Inflammatory macrophage (primary cell): ENCODE data around the gene RYR1.
"Not testable (repeated sequence)": the region's sequence is repeated elsewhere in the genome, so short reads cannot be mapped to it uniquely, and the experiment has no call there.

Experiments used
- DNase-seq, 2 donors: peaks; one replicate each; pipeline ENCODE4 v3.0.0-alpha.2; 2020 to 2022

The RYR1 gene

DNA sequence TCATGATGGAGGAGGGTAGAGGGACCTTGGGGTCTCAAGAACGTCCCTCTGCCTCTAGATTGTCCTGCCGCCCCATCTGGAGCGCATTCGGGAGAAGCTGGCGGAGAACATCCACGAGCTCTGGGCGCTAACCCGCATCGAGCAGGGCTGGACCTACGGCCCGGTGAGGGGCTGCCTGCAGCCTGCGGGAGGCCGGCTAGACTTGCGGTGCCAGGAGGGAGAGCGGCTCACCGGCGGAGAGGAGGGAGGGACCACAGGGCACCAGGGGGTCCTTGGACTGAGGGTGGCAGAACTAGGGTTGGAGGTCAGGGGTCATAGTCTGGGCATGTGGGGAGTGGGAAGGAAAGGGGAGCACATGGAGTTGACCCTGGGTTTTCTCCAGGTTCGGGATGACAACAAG is 29.9 kb downstream of the RYR1 start:
- no peak for DNase-seq

DNA sequence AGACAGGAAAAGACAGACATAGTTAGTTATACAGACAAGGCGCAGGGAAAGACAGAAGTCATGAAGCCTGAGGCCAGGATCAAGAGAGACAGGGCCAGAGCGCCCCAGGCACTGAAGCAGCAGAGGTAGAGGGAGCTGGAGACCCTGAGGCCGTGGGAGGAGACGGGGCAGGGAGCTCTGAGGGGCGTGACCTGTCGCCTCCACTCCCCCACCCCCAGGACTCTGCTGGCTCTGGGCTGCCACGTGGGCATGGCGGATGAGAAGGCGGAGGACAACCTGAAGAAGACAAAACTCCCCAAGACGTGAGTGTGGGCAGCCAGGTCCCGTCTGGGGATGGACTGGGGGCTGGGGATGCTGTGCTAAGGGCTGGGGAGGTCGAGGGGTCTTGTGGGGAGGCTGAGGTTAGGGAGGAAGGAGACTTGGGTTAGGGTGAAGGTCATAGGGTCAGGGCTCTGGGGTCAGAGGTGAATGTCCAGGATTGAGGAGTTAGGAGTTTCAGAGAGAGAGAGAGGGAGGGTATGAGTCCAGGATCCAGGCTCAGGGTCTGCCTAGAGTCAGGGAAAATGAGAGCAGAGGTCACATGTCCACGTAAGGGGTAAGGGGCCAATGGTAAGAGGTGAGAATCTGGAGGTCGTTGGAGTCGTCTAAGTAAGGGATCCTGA is 31.1 kb downstream of the RYR1 start:
- DNase-seq, result no peak

DNA sequence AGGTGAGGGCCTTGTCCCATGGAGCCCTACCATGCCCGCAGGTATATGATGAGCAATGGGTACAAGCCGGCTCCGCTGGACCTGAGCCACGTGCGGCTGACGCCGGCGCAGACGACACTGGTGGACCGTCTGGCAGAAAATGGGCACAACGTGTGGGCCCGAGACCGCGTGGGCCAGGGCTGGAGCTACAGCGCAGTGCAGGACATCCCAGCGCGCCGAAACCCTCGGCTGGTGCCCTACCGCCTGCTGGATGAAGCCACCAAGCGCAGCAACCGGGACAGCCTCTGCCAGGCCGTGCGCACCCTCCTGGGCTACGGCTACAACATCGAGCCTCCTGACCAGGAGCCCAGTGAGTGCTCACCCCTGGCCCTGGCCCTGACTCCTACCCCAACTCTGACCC is 32.6 kb downstream of the RYR1 start:
- no peak for DNase-seq

DNA sequence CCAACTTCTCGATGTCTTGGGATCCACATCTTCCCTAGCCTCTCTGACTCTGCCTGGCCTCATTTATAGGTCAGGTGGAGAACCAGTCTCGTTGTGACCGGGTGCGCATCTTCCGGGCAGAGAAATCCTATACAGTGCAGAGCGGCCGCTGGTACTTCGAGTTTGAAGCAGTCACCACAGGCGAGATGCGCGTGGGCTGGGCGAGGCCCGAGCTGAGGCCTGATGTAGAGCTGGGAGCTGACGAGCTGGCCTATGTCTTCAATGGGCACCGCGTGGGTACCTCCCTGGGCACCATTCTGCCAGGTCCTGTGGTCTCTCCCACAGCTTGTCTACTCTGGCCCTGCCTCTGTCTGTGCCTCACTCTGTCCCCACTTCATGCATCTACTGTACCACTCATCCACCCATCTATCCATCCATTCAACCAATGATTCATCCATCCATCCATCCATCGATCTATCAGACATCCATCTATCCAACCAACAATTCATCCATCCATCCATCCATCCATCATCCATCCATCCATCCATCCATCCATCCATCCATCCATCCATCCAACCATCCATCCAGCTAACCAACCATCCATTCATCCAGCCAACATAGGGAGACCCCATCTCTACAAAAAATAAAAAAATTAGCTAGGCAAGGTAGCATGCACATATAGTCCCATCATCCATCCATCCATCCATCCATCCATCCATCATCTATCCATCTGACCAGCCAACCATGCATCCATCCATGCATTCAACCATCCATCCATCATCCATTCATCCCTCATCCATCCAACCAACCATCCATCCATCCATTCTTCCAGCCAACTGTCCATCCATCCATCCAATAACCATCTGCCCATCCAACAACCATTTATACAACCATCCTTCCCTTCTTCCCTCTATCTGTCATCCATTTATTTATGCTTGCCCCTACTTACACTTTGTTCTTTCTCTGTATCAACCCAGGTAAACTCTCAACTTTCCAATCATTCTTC is 34.3 kb downstream of the RYR1 start:
- DNase-seq, result no peak

DNA sequence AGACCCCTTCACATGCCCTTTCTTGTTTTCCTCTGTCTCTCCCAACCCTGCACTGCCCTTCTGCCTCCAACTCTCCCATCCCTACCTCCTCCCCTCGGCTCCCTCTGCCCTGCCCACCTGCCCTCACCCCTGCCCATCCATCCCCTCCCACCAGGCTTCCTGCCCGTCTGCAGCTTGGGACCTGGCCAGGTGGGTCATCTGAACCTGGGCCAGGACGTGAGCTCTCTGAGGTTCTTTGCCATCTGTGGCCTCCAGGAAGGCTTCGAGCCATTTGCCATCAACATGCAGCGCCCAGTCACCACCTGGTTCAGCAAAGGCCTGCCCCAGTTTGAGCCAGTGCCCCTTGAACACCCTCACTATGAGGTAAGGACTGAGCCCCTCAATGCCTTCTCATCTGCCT is 35.7 kb downstream of the RYR1 start:
- no peak for DNase-seq

DNA sequence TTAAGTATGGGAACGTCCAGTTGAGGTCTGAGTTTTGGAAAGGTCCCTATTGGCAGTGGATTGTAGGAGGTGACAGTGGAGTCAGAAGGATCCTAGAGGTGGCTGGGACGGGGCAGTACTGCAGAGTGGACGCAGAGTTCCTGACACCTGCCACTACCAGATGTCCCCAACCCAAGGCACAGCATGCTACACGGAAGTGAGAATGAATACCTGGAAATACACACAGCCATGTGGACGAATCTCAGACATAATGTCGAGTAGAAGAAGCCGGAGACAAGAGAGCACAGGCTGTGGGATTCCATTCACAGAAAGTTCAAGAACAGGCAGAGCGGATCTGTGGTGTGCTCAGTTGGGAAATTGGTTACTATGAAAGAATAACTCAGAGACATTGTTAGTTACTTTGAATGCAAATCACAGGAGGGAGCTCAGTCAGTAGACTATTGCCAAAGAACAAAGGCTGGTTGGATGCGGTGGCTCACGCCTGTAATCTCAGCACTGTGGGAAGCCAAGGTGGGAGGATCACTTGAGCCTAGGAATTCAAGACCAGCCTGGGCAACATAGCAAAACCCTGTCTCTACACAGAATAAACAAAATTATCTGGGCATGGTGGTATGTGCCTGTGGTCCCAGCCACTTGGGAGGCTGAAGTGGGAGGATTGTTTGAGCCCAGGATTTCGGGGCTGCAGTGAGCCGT is 37.4 kb downstream of the RYR1 start:
- no peak for DNase-seq

DNA sequence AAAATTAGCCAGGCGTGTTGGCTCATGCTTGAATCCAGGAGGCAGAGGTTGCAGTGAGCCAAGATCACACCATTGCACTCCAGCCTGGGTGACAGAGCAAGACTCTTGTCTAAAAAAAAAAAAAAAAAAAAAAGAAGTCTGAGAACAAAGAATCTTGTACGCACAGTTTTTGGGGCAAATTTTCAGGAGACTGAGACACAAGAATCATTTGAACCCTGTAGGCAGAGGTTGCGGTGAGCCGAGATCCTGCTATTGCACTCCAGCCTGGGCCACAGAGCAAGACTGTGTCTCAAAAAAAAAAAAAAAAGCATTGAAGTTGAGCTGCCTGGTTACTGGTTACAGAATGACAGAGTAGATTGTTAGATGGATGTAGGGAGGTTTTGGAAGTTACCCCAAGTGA is 39.2 kb downstream of the RYR1 start:
- DNase-seq, result not testable (repeated sequence)

DNA sequence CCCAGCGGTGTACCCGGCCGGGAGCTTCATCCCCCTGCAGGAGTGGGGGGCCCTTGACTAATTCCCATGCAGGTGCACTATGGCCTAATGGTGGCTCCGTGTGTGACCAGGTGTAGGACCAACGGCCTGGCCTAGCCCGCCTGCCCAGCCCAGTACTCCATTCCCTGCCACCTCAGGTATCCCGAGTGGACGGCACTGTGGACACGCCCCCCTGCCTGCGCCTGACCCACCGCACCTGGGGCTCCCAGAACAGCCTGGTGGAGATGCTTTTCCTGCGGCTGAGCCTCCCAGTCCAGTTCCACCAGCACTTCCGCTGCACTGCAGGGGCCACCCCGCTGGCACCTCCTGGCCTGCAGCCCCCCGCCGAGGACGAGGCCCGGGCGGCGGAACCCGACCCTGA is 39.7 kb downstream of the RYR1 start:
- DNase-seq, result no peak

DNA sequence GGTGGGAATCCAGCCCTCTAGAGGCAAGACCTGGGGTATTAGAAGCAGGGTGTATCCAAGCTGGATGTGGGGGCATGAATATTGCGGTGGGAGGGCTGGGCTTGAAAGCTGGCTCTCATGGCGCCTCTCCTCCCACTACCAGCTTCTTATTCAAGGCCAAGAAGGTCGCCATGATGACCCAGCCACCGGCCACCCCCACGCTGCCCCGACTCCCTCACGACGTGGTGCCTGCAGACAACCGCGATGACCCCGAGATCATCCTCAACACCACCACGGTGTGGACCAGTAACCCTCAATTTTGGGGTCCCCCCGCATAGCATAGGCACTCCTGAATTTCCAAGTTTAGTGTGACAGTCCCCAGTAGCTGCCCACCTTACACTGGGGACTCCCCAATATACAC is 41.7 kb downstream of the RYR1 start:
- no peak for DNase-seq

DNA sequence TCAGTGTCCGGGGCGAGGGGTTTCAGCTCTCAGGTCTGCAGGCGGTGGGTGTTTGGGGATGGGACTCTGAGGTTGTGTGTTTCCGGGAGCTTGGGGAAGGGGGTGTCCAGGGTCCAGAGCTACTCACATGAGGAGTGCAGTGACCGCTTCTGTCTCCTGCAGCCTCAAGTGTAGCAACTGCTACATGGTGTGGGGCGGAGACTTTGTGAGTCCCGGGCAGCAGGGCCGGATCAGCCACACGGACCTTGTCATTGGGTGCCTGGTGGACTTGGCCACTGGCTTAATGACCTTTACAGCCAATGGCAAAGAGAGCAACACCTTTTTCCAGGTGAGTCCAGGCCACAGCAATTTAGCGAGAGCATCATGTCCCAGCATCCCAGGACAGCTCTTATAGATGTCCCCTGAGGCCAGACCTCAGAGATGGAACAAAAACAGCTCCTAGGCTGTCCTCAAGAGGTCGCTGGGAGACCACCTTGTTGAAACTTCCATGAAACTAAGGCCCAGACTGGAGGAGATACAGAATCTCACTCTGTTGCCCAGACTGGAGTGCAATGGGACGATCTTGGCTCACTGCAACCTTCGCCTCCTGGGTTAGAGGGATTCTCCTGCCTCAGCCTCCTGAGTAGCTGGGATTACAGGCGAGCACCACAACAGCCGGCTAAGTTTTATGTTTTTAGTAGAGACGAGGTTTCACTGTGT is 44.9 kb downstream of the RYR1 start:
- no peak for DNase-seq

DNA sequence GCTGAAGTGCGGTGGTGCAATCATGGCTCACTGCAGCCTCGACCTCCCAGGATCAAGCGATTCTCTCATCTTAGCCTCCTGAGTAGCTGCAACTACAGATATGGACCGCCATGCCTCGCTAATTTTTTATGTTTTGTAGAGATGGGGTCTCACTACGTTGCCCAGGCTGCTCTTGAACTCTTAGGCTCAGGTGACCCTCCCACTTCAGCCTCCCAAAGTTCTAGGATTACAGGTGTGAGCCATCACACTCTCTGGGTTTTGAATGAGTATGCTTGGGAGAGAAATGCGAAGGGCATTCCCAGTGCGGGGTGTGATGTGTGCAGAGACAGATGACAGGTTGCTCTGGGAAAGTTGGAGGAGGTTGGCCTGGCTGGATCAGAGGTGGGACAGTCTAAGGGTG is 49.0 kb downstream of the RYR1 start:
- DNase-seq, result no peak

DNA sequence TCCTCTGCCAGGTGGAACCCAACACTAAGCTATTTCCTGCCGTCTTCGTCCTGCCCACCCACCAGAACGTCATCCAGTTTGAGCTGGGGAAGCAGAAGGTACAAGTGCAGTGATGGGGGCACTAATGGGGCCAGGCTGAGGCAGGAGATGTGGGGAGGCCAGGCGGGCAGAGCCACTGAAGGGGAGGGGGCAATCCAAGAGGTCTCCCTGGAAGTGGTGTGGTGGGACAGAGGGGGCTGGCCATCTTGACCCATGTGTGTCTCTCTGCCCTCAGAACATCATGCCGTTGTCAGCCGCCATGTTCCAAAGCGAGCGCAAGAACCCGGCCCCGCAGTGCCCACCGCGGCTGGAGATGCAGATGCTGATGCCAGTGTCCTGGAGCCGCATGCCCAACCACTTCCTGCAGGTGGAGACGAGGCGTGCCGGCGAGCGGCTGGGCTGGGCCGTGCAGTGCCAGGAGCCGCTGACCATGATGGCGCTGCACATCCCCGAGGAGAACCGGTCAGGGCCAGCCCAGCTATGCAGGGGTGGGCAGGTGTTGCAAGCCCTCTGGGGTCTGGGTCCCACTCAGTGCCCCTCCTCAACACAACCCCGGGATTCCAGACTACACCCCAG is 49.6 kb downstream of the RYR1 start:
- no peak for DNase-seq

DNA sequence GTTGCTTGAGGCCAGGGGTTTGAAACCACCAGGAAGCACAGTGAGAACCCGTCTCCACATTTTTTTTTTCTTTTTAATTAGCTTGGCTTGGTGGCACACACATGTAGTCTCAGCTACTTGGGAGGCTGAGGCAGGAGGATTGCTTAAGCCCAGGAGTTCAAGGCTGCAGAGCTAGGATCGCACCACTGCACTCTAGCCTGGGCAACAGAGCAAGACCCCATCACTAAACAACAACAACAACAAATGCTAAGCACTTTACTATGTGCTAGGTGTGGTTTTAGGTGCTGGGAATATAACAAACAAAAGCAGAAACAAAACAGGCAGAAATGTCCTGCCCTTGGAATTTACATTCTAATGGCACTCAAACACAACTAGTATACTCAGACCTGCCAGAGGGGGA is 51.3 kb downstream of the RYR1 start:
- DNase-seq, result no peak

DNA sequence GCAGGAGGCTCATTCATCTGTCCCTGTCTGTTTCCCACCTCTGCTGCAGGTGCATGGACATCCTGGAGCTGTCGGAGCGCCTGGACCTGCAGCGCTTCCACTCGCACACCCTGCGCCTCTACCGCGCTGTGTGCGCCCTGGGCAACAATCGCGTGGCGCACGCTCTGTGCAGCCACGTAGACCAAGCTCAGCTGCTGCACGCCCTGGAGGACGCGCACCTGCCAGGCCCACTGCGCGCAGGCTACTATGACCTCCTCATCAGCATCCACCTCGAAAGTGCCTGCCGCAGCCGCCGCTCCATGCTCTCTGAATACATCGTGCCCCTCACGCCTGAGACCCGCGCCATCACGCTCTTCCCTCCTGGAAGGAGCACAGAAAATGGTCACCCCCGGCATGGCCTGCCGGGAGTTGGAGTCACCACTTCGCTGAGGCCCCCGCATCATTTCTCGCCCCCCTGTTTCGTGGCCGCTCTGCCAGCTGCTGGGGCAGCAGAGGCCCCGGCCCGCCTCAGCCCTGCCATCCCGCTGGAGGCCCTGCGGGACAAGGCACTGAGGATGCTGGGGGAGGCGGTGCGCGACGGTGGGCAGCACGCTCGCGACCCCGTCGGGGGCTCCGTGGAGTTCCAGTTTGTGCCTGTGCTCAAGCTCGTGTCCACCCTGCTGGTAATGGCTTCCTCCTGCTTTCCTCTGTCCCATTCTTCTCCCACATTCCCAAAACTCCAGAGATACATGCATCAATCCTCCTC is 52.2 kb downstream of the RYR1 start:
- DNase-seq, result no peak

DNA sequence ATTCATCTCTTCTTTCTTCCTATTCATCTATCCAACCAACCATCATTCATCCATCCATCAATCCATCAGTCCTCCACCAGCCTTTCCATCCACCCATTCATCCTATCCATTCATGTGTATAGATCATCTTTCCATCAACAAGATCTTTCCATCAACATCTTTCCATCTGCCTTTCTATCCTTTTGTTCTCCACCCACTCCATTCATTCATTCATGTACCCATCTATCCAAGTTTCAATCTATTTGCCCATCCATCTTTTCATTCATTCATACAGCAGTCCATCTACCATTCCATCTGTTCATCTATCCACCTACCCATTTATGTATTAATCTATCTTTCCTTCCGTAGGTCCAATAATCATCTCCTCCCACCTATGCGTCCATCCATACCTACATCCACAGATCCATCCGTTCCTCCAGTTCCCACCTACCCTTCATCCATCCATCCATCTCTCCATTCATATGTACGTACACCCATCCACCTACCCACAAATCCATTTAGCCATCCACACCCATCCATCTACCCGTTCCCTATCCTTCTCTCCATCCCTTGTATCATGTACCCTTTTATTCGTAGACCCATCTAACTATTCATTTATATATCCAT is 53.3 kb downstream of the RYR1 start:
- no peak for DNase-seq

DNA sequence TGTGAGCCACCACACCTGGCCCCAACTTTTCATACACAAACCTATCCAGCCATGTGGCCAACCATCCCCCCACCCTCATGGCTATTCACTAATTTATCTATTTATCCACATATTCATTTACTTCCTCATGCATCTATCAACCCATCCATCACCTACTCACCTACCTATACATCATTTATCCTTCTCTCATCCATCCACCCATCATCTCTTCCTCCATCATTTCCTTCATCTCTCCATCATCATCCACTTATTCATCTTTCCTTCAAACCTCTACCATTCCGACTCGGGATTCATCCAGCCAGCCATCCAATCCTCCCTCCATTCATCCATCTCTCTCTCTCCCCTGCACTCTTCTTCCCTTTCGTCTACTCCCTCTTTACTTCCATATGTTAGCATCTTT is 54.6 kb downstream of the RYR1 start:
- DNase-seq, result no peak

DNA sequence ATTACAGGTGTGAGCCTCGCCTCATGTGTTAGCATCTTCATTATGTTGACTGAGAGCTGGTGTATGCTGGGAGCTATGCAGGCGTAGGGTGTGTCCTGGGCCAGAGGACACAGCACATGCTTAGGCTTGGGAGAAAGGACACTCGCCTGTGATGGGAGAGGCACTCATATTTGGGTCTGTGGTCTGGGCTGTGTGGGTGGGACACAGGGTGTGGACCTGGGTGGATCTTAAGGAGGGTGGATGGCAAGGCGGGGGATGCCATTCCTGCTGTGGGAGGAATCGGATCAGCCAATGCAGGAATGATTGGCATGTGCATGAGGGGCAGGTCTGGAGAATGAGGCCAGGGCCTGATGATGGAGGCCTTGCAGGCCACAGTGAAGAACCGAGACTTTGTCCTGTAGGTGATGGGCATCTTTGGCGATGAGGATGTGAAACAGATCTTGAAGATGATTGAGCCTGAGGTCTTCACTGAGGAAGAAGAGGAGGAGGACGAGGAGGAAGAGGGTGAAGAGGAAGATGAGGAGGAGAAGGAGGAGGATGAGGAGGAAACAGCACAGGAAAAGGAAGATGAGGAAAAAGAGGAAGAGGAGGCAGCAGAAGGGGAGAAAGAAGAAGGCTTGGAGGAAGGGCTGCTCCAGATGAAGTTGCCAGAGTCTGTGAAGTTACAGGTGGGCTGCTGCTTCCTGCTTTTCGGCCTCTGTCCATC is 55.4 kb downstream of the RYR1 start:
- no peak for DNase-seq

DNA sequence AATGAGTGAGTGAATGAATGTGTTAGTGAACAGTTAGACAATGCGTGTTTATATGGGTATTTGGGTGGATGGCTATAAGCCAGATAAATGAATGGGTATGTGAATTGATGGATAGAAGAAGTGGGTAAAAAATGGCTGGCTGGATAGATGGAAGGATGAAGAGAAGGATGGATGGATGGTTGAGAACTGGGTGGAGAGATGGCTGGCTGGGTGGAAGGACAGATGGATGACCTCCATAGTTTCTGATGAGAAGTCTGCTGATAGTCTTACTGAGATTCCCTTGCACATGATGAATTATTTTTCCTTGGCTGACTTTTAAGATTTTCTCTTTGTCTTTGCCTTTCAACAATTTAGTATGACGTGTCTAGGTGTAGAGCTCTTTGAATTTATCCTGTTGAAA is 57.4 kb downstream of the RYR1 start:
- DNase-seq, result no peak

DNA sequence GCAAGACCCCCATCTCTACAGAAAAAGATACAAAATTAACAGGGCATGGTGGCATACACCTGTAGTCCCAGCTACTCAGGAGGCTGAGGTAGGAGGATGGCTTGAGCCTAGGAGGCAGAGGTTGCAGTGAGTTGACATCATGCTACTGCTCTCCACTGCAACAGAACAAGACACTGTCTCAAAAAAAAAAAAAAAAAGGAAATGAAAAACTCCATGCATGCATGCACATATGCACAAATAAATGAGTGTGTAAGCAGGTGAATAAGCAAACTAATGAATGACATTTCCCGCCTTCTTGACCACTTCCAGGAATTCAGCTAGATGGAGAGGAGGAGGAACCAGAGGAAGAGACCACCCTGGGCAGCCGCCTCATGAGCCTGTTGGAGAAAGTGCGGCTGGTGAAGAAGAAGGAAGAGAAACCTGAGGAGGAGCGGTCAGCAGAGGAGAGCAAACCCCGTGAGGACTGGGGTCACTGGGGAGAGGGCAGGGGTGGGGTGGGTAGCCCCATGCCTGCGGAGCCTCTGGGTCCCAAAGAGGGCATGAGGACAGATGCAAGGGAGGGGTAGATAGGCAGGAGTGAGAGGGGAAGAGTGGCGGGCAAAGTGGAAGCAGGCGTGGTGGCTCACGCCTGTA is 58.8 kb downstream of the RYR1 start:
- DNase-seq, result no peak

DNA sequence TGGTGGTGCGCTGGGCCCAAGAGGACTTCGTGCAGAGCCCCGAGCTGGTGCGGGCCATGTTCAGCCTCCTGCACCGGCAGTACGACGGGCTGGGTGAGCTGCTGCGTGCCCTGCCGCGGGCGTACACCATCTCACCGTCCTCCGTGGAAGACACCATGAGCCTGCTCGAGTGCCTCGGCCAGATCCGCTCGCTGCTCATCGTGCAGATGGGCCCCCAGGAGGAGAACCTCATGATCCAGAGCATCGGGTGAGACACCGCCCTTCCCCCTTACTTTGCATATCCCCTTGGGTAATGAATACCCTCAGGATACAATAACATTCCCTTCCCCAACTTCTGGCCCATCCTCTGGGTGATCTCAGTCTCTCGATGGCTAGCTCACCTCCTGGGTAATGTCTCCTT is 60.9 kb downstream of the RYR1 start:
- DNase-seq, result no peak
